Panc1 (cell line): ENCODE results near the gene CLEC4G. TPM values are rescaled to one million over a fixed set of nuclear protein-coding genes. Genes with fewer than 3 reads are reported as not detected.

Experiments
- ATAC-seq: fragments of 200-7000 bp; cut with Tn5 transposase; 2 replicates; pipeline ENCODE4 v1.9.1; 2020; ENCODE audit warnings: mild to moderate bottlenecking, moderate library complexity
- BruUV-seq: library from RNA; stranded (reverse); fragments of 400-500 nt; replicated peaks from 2 replicates; lab custom pipeline; 2021; lab: Mats Ljungman, UMichigan
- CTCF ChIA-PET: fragments of 300-600 bp; sonication (Branson Sonifier 250); formaldehyde crosslinking; loops from one replicate; lab custom pipeline; 2022; ENCODE audit warnings: antibody characterized with exemption; lab: Charles Lee
- POLR2A ChIA-PET: fragments of 300-600 bp; sonication (Branson Sonifier 250); formaldehyde crosslinking; loops from one replicate; lab custom pipeline; 2022; ENCODE audit warnings: antibody characterized with exemption; lab: Charles Lee
- DNase-seq: peaks from one replicate; pipeline ENCODE4 v3.0.0-alpha.2; 2010; ENCODE audit warnings: low read depth, low spot score
- H3K27ac ChIP-seq: 2 replicates; pipeline ENCODE4 v1.5.1; 2011; ENCODE audit warnings: mild to moderate bottlenecking, low read length, inconsistent platforms
- H3K27me3 ChIP-seq: fragments of 200-500 bp; sonication (Bioruptor generic); 2 replicates; pipeline ENCODE4 v1.6.0; 2014; ENCODE audit warnings: low read length, inconsistent platforms; ENCODE audit not compliant: control insufficient read depth, insufficient read depth
- H3K36me3 ChIP-seq: fragments of 200-500 bp; sonication (Bioruptor generic); 2 replicates; pipeline ENCODE4 v1.5.1; 2014; ENCODE audit warnings: inconsistent platforms, mild to moderate bottlenecking, low read length, moderate library complexity; ENCODE audit not compliant: control insufficient read depth, insufficient read depth
- H3K4me1 ChIP-seq: 2 replicates; pipeline ENCODE4 v1.5.1; 2011; ENCODE audit warnings: inconsistent platforms, mild to moderate bottlenecking, low read length, moderate library complexity; ENCODE audit not compliant: control insufficient read depth, insufficient read depth
- H3K4me3 ChIP-seq, 2 experiments: 2 replicates each; pipeline ENCODE4 v1.5.1; 2011 to 2012; ENCODE audit warnings: low read depth in 2 of 2, low read length in 2 of 2, mild to moderate bottlenecking in 2 of 2, inconsistent platforms in 1 of 2, moderate library complexity in 1 of 2
- H3K9me3 ChIP-seq: fragments of 200-500 bp; sonication (Bioruptor generic); 2 replicates; pipeline ENCODE4 v1.5.1; 2014; ENCODE audit warnings: low read depth, mild to moderate bottlenecking, inconsistent platforms, low read length, moderate library complexity; ENCODE audit not compliant: control insufficient read depth, insufficient read depth
- POLR2AphosphoS5 ChIP-seq: IDR thresholded peaks from 2 replicates; pipeline ENCODE4 v1.6.1; 2012; ENCODE audit warnings: mild to moderate bottlenecking, low read depth, low read length, moderate library complexity
- SIN3A ChIP-seq: IDR thresholded peaks from 2 replicates; pipeline ENCODE4 v1.6.1; 2012; ENCODE audit warnings: low read depth, mild to moderate bottlenecking, low read length, moderate library complexity, borderline replicate concordance; ENCODE audit not compliant: insufficient read depth
- TCF7L2 ChIP-seq: IDR thresholded peaks from 2 replicates; pipeline ENCODE4 v1.6.1; 2011; ENCODE audit warnings: mild to moderate bottlenecking, low read depth, low read length, inconsistent platforms
- in situ Hi-C: cut with HindIII; loops from 2 replicates; pipeline ENCODE4 v1.10.0; 2016; ENCODE audit warnings: low sequenced_read_pairs, low pct_unique_long_range_greater_than_20kb
- intact Hi-C: fragments of 100-400 bp; cut with micrococcal nuclease; formaldehyde crosslinking; loops from one replicate; pipeline ENCODE4 v1.10.0; 2022; ENCODE audit not compliant: unreplicated experiment
- total RNA-seq: library from RNA; stranded (reverse); gene quantifications from one replicate; pipeline ENCODE4 v1.2.1, GENCODE V29; 2021; ENCODE audit not compliant: unreplicated experiment
- TF ChIP-seq, protein P1 (sequence below), 2 experiments: IDR thresholded peaks; 2 replicates each; pipeline ENCODE4 v1.6.1; 2011 to 2012; ENCODE audit warnings: low read depth in 2 of 2, control low read depth in 1 of 2, low read length in 1 of 2, mild to moderate bottlenecking in 1 of 2, moderate library complexity in 1 of 2; ENCODE audit not compliant: insufficient read depth in 1 of 2
- TF ChIP-seq, protein P2 (sequence below): fragments of 450-650 bp; IDR thresholded peaks from 2 replicates; pipeline ENCODE4 v1.5.1; 2017; ENCODE audit warnings: mild to moderate bottlenecking

CLEC4G gene
- total RNA-seq, 1 experiment from 2014 or later, result not detected

DNA sequence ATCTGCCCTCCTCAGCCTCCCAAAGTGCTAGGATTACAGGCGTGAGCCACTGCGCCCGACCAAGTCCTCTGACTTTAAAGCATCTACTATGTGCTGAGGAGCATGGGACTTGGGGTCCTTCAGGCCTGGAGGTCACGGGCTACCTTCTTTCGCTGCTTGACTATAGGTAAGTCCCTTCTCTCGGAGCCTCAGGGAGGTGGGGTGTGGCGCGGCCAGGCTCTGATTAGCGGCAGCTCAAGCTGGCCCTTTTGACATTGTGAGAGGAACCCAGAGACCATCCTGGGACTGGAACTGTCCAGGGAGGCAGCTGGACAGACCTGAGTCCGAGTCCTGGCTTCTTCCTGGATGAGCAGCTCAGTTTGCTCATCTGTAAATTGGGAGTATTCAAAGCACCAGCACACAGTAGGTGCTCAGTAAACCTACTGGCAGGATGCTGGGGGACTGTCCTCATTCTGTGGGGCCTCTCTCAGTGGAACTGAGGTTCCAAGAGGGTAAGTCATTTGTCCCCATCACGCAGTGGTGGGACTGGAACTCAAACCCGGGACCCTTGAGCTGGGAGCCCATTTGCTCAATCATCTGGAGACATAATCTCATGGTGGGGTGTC lies 30.8 kb downstream of the CLEC4G start:
- Histone ChIP-seq H3K4me3 (no peak overlapping the region), H3K4me1 (no peaks in the 10 kb centered on the region), H3K36me3 (no peaks in the 10 kb centered on the region), H3K27ac (no peak overlapping the region), H3K9me3 (no peaks in the 10 kb centered on the region), H3K27me3 (peaks cover 2% of the 10 kb centered on the region; the same call in 1 of the 2 replicates)
- POLR2A ChIA-PET, result no interaction called here
- no TSS peak for BruUV-seq
- CTCF ChIA-PET, result no interaction called here
- in situ Hi-C loops (no loop called here), intact Hi-C loops (no loop called here)
- DNase-seq, result no peak
- ATAC-seq, result no peak
- TF ChIP-seq SIN3A (no peak), TCF7L2 (no peak), POLR2AphosphoS5 (no peak)
- TF ChIP-seq, protein P1, sequence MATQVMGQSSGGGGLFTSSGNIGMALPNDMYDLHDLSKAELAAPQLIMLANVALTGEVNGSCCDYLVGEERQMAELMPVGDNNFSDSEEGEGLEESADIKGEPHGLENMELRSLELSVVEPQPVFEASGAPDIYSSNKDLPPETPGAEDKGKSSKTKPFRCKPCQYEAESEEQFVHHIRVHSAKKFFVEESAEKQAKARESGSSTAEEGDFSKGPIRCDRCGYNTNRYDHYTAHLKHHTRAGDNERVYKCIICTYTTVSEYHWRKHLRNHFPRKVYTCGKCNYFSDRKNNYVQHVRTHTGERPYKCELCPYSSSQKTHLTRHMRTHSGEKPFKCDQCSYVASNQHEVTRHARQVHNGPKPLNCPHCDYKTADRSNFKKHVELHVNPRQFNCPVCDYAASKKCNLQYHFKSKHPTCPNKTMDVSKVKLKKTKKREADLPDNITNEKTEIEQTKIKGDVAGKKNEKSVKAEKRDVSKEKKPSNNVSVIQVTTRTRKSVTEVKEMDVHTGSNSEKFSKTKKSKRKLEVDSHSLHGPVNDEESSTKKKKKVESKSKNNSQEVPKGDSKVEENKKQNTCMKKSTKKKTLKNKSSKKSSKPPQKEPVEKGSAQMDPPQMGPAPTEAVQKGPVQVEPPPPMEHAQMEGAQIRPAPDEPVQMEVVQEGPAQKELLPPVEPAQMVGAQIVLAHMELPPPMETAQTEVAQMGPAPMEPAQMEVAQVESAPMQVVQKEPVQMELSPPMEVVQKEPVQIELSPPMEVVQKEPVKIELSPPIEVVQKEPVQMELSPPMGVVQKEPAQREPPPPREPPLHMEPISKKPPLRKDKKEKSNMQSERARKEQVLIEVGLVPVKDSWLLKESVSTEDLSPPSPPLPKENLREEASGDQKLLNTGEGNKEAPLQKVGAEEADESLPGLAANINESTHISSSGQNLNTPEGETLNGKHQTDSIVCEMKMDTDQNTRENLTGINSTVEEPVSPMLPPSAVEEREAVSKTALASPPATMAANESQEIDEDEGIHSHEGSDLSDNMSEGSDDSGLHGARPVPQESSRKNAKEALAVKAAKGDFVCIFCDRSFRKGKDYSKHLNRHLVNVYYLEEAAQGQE (IDR thresholded peaks at IDR 0.05; ENCODE audit: insufficient read depth in 1 of 2, low read depth in 2 of 2, low read length in 1 of 2), result no peak
- TF ChIP-seq, protein P2, sequence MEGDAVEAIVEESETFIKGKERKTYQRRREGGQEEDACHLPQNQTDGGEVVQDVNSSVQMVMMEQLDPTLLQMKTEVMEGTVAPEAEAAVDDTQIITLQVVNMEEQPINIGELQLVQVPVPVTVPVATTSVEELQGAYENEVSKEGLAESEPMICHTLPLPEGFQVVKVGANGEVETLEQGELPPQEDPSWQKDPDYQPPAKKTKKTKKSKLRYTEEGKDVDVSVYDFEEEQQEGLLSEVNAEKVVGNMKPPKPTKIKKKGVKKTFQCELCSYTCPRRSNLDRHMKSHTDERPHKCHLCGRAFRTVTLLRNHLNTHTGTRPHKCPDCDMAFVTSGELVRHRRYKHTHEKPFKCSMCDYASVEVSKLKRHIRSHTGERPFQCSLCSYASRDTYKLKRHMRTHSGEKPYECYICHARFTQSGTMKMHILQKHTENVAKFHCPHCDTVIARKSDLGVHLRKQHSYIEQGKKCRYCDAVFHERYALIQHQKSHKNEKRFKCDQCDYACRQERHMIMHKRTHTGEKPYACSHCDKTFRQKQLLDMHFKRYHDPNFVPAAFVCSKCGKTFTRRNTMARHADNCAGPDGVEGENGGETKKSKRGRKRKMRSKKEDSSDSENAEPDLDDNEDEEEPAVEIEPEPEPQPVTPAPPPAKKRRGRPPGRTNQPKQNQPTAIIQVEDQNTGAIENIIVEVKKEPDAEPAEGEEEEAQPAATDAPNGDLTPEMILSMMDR, result no peak

DNA sequence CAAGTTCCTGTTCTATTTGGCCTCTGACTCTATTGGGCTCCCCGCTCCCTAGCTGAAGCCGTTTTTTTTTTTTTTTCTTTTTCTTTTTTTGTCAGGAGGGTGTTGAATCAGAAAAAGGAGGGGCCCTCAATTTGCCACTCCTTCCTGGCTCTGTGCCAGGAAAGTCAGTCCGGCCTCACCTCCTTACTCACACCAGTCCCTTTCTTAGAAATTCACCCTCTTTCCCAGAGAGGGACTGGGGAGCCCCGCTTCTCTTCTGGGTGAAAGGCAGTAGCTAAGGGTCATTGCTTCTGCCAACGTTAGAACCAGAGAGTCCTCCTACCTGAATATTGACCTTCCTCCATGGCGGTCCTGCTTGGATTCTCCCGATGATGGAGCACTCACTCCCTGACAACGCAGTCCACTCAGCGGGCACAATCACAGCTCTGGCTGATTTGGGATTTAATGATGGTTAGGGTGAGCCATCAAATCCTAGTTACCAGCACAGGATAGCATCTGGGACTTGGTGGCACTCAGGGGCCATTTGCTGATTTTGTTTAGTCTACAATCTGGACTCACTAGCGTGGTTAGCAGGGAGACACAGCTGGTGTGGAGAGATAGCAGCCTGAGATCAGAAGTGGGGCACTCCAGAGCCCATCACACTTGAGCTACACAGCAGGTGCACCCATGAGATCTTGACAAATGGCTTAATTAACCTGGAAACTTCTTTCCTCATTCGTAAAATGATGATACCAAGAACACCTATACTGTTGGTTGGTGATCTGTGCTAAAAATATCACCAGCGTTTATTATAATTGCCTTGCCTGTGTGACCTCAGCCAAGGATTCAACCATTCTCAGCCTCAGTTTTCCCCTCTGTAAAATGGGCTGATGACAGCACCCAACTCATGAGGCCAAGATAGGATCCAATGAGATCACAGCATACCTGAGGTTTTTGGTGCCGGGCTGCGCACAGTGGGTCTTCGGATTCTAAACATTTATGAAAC lies 32.2 kb downstream of the CLEC4G start:
- TF ChIP-seq, protein P1 (IDR thresholded peaks at IDR 0.05; ENCODE audit: insufficient read depth in 1 of 2, low read depth in 2 of 2, low read length in 1 of 2), result no peak
- TF ChIP-seq POLR2AphosphoS5, result no peak
- POLR2A ChIA-PET, result no interaction called here
- in situ Hi-C loops, result no loop called here

More for the DNA sequence above, 32.2 kb downstream of the CLEC4G start:
- ATAC-seq (no peak), DNase-seq (no peak)
- no peak overlapping the region for H3K4me3 ChIP-seq
- peaks cover 2% of the 10 kb centered on the region; the same call in 1 of the 2 replicates for H3K27me3 ChIP-seq
- H3K4me1 ChIP-seq, result no peaks in the 10 kb centered on the region
- intact Hi-C loops, result no loop called here
- H3K27ac ChIP-seq, result no peak overlapping the region
- H3K9me3 ChIP-seq, result no peaks in the 10 kb centered on the region
- no peaks in the 10 kb centered on the region for H3K36me3 ChIP-seq
- CTCF ChIA-PET, result no interaction called here
- BruUV-seq, result no TSS peak
